Endothelial cell (in vitro differentiated cells): Measurements from ENCODE around the gene APEH. TPM values are rescaled to one million over a fixed set of nuclear protein-coding genes. Genes with fewer than 3 reads are reported as not detected.
"Not testable (repeated sequence)": the region's sequence is repeated elsewhere in the genome, so short reads cannot be mapped to it uniquely, and the experiment has no call there.

Experiments
- DNase-seq: peaks from one replicate; pipeline ENCODE4 v3.0.0; 2021; ENCODE audit warnings: low spot score
- H3K27ac Mint-ChIP-seq: one replicate; pipeline ENCODE4 v1.8.0; 2021; ENCODE audit warnings: mixed read lengths, inconsistent platforms; ENCODE audit not compliant: unreplicated experiment
- H3K27me3 Mint-ChIP-seq: one replicate; pipeline ENCODE4 v1.8.0; 2021; ENCODE audit warnings: mild to moderate bottlenecking, moderate library complexity, mixed read lengths, inconsistent platforms; ENCODE audit not compliant: unreplicated experiment
- H3K36me3 Mint-ChIP-seq: one replicate; pipeline ENCODE4 v1.8.0; 2021; ENCODE audit warnings: mild to moderate bottlenecking, low read depth, mixed read lengths, inconsistent platforms; ENCODE audit not compliant: unreplicated experiment
- H3K4me1 Mint-ChIP-seq: one replicate; pipeline ENCODE4 v1.8.0; 2021; ENCODE audit warnings: mild to moderate bottlenecking, mixed read lengths, inconsistent platforms; ENCODE audit not compliant: unreplicated experiment
- H3K4me3 Mint-ChIP-seq: one replicate; pipeline ENCODE4 v1.8.0; 2021; ENCODE audit warnings: mild to moderate bottlenecking, mixed read lengths, inconsistent platforms; ENCODE audit not compliant: unreplicated experiment
- H3K9me3 Mint-ChIP-seq: one replicate; pipeline ENCODE4 v1.8.0; 2021; ENCODE audit warnings: mixed read lengths, inconsistent platforms; ENCODE audit not compliant: unreplicated experiment
- CTCF ChIP-seq: fragments of 200-600 bp; sonication (generic); IDR thresholded peaks from one replicate; pipeline ENCODE4 v1.5.0; 2021; ENCODE audit warnings: antibody characterized with exemption; ENCODE audit not compliant: unreplicated experiment
- total RNA-seq: library from RNA; stranded (reverse); fragmentation: NEBNext Ultra II Directional; extraction: Animal tissue kit (Norgen Biotek cat#: 25700); gene quantifications from one replicate; pipeline ENCODE4 v1.2.1, GENCODE V29; 2021; ENCODE audit not compliant: unreplicated experiment

The APEH gene
- total RNA-seq, 1 donor from 2014 or later: 71.1 TPM

GRCh38 chr3:49686346-49686745 is 12.2 kb downstream of the APEH start:
- not testable (repeated sequence) for H3K4me3 Mint-ChIP-seq, DNase-seq, H3K36me3 Mint-ChIP-seq, H3K9me3 Mint-ChIP-seq, H3K27me3 Mint-ChIP-seq, H3K27ac Mint-ChIP-seq
- peaks cover 12% of the 10 kb centered on the region for H3K4me1 Mint-ChIP-seq

- H3K9me3 Mint-ChIP-seq, H3K27me3 Mint-ChIP-seq, DNase-seq, H3K4me3 Mint-ChIP-seq, H3K27ac Mint-ChIP-seq, H3K36me3 Mint-ChIP-seq: not testable (repeated sequence)
- H3K4me1 Mint-ChIP-seq: peaks cover 12% of the 10 kb centered on the region
These were observed 12.7 kb downstream of the APEH start for GRCh38 chr3:49686769-49687423.

GRCh38 chr3:49687424-49687795 is 13.3 kb downstream of the APEH start:
- H3K9me3 Mint-ChIP-seq, H3K4me3 Mint-ChIP-seq, H3K27me3 Mint-ChIP-seq, H3K27ac Mint-ChIP-seq, H3K36me3 Mint-ChIP-seq, DNase-seq: not testable (repeated sequence)
- H3K4me1 Mint-ChIP-seq: peaks cover 12% of the 10 kb centered on the region

- H3K36me3 Mint-ChIP-seq, DNase-seq, H3K27me3 Mint-ChIP-seq, H3K9me3 Mint-ChIP-seq: not testable (repeated sequence)
- peak overlapping the region; percentile 92 for H3K4me3 Mint-ChIP-seq
- peaks cover 12% of the 10 kb centered on the region for H3K4me1 Mint-ChIP-seq
- peak overlapping the region; percentile 70 for H3K27ac Mint-ChIP-seq
These were observed 14.3 kb downstream of the APEH start for GRCh38 chr3:49688338-49689045.

GRCh38 chr3:49689046-49689907 is 15.1 kb downstream of the APEH start, which contains the start of the genes MST1 and RNF123:
MST1 (minus strand) TSS chr3:49689474; CDS start chr3:49688691, 783 bp downstream.
RNF123 (plus strand) TSS chr3:49689557; CDS start chr3:49691166, 1,609 bp downstream.
- Mint-ChIP-seq H3K27ac (peak within 1 kb of the TSS; percentile 70), H3K4me3 (peak within 1 kb of the TSS; percentile 92), H3K36me3 (peaks cover 6% of the 10 kb centered on the region), H3K9me3 (no peaks in the 10 kb centered on the region), H3K4me1 (peaks cover 12% of the 10 kb centered on the region), H3K27me3 (peaks cover 4% of the 10 kb centered on the region)
- DNase-seq: peak; percentile 95
- no peak for TF ChIP-seq CTCF

- peaks cover 12% of the 10 kb centered on the region for H3K4me1 Mint-ChIP-seq
- peak overlapping the region; percentile 61 for H3K27ac Mint-ChIP-seq
- not testable (repeated sequence) for H3K9me3 Mint-ChIP-seq, H3K36me3 Mint-ChIP-seq, H3K27me3 Mint-ChIP-seq, DNase-seq
- H3K4me3 Mint-ChIP-seq: peak overlapping the region; percentile 92
These were observed 15.9 kb downstream of the APEH start for GRCh38 chr3:49689908-49690624.

GRCh38 chr3:49690856-49691255 is 16.7 kb downstream of the APEH start:
- not testable (repeated sequence) for H3K4me3 Mint-ChIP-seq, H3K27ac Mint-ChIP-seq, H3K9me3 Mint-ChIP-seq, DNase-seq, H3K36me3 Mint-ChIP-seq, H3K27me3 Mint-ChIP-seq
- peaks cover 12% of the 10 kb centered on the region for H3K4me1 Mint-ChIP-seq

GRCh38 chr3:49691481-49691880 is 17.3 kb downstream of the APEH start:
- DNase-seq, H3K4me3 Mint-ChIP-seq, H3K36me3 Mint-ChIP-seq, H3K9me3 Mint-ChIP-seq, H3K27me3 Mint-ChIP-seq, H3K27ac Mint-ChIP-seq: not testable (repeated sequence)
- H3K4me1 Mint-ChIP-seq: peaks cover 12% of the 10 kb centered on the region

GRCh38 chr3:49694409-49695070 is 20.4 kb downstream of the APEH start:
- H3K27ac Mint-ChIP-seq, DNase-seq, H3K36me3 Mint-ChIP-seq, H3K9me3 Mint-ChIP-seq, H3K4me3 Mint-ChIP-seq, H3K4me1 Mint-ChIP-seq, H3K27me3 Mint-ChIP-seq: not testable (repeated sequence)
